Measurements from ENCODE around the gene SNAP47.

SNAP47 gene

GRCh38 chr1:227798078-227798802, 63.0 kb downstream of the SNAP47 start:
- DNase-seq (ENCODE audit: low read depth) = no peak

DNA sequence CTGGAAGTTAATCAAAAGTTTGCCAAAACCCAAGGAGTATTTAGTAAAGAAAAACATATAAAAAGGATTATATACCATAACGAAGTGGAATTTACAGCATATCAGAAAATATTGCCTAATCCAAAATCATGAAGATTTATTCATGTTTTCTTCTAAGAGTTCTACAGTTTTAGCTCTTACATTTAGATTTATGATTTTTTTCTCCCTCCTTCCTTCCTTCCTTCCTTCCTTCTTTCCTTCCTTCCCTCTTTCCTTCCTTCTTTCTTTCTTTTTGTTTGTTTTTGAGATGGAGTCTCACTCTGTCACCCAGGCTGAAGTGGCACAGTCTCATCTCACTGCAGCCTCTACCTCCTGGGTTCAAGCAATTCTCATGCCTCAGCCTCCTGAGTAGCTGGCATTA, 64.5 kb downstream of the SNAP47 start:
- no peak for DNase-seq (ENCODE audit: low read depth)

DNA sequence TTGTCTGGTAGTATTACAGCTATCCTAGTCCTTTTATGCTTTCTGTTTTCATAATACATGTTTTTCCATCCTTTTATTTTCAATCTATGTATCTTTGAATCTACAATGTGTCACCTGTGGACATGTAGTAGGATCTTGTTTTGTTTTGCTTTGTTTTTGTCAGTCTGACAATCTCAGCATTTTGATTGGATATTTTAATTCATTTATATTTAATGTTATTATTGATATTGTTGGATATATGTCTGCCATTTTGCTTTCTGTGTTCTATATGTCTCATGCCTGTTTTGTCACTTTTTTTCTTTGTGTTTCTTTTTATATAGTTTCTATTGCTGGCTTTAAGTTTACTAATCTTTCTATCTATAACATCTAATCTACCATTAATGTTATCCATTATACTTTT, 68.7 kb downstream of the SNAP47 start:
- no peak for DNase-seq (ENCODE audit: low read depth)

- DNase-seq (ENCODE audit: low read depth) = no peak
Observed at GRCh38 chr1:227805606-227806197, 70.5 kb downstream of the SNAP47 start.

- DNase-seq (ENCODE audit: low read depth) = no peak
Observed at GRCh38 chr1:227808566-227808965, 73.3 kb downstream of the SNAP47 start.

- DNase-seq (ENCODE audit: low read depth) = no peak
Observed at GRCh38 chr1:227809026-227809425, 73.8 kb downstream of the SNAP47 start.

DNA sequence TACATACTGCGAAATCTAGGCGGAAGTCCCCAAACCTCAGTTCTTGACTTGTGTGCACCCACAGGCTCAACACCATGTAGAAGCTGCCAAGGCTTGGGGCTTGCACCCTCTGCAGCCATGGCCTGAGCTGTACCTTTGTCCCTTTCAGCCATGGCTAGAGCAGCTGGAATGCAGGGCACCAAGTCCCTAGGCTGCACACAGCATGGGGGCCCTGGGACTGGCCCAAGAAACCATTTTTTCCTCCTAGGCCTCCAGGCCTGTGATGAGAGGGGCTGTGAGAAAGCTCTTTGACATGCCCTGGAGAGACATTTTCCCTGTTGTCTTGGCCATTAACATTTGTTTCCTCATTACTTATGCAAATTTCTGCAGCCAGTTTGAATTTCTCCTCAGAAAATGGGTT, 78.7 kb downstream of the SNAP47 start:
- DNase-seq (ENCODE audit: low read depth) = no peak

- DNase-seq (ENCODE audit: low read depth) = no peak
Observed at GRCh38 chr1:227815468-227816409, 80.5 kb downstream of the SNAP47 start, which contains the start of gene PRSS38. Gene PRSS38 (plus strand): TSS chr1:227815675. CDS start chr1:227815717, 42 bp downstream.

DNA sequence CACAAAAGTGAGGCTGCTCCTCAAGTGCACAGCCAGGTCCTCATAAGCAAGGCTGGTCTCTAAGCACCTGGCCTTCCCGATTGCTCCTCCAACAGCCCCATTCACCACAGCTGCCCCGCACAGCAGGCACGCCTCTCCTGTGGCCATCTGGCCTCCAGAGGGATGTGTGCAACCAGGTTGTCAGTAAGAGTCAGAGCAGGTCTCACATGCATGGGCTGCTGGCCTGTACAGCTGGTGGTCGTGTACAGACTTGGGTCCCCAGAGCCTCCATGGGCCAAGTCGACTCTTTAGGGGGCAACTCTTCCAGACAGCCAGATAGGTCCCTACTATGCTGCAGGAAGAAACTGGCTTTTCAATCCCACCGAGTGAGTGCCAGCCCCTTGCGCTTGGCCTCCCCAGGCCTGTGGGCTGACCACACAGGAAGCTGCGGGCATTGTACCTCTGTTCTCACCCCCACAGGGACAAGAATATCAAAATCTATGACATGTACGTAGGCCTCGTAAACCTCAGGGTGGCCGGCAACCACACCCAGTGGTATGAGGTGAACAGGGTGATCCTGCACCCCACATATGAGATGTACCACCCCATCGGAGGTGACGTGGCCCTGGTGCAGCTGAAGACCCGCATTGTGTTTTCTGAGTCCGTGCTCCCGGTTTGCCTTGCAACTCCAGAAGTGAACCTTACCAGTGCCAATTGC, 81.7 kb downstream of the SNAP47 start:
- no peak for DNase-seq (ENCODE audit: low read depth)

- DNase-seq (ENCODE audit: low read depth) = no peak
Observed at GRCh38 chr1:227823537-227823936, 88.3 kb downstream of the SNAP47 start.

GRCh38 chr1:227824204-227824603, 89.0 kb downstream of the SNAP47 start:
- no peak for DNase-seq (ENCODE audit: low read depth)

GRCh38 chr1:227828786-227829185, 93.6 kb downstream of the SNAP47 start:
- no peak for DNase-seq (ENCODE audit: low read depth)
